Stimulated activated CD4-positive, alpha-beta T cell treated with anti-CD3 and anti-CD28 coated beads, TNF-alpha, amount 100 ng/mL, for 1 hour (primary cell): ENCODE measurements around the gene SP110.
"Not testable (repeated sequence)": the region's sequence is repeated elsewhere in the genome, so short reads cannot be mapped to it uniquely, and the experiment has no call there.

Source experiments
- DNase-seq, 3 donors: peaks; one replicate each; pipeline ENCODE4 v3.0.0-alpha.2; 2020; ENCODE audit warnings: low read depth in 3 of 3, low spot score in 1 of 3

The SP110 gene

GRCh38 chr2:230225486-230225885, 5.7 kb upstream of the SP110 start, which contains the start of gene SP140:
TSS of gene SP140 (plus strand) at chr2:230225736. CDS start at chr2:230225845, 109 bp downstream.
- DNase-seq, result peak; percentile 38 to 66 (median 64)

- no peak for DNase-seq
Measured at GRCh38 chr2:230224458-230224857, 4.7 kb upstream of the SP110 start.

- DNase-seq, result not testable (repeated sequence)
Measured at GRCh38 chr2:230222829-230223228, 3.0 kb upstream of the SP110 start.

- no peak for DNase-seq
Measured at GRCh38 chr2:230221493-230221892, 1.7 kb upstream of the SP110 start.

GRCh38 chr2:230220347-230220969, 674 bp upstream of the SP110 start:
- DNase-seq, result no peak

- no peak for DNase-seq
Measured at GRCh38 chr2:230218421-230218820, 1.4 kb downstream of the SP110 start.

GRCh38 chr2:230217424-230217823, 2.4 kb downstream of the SP110 start:
- no peak for DNase-seq

GRCh38 chr2:230216489-230216888, 3.3 kb downstream of the SP110 start:
- DNase-seq, result no peak

- no peak for DNase-seq
Measured at GRCh38 chr2:230209422-230210051, 10.2 kb downstream of the SP110 start.

- no peak for DNase-seq
Measured at GRCh38 chr2:230208576-230208975, 11.2 kb downstream of the SP110 start.

- DNase-seq, result no peak
Measured at GRCh38 chr2:230205721-230206120, 14.1 kb downstream of the SP110 start.

- DNase-seq, result no peak
Measured at GRCh38 chr2:230205034-230205433, 14.8 kb downstream of the SP110 start.

GRCh38 chr2:230203110-230203676, 16.6 kb downstream of the SP110 start:
- DNase-seq, result no peak

- no peak for DNase-seq
Measured at GRCh38 chr2:230202430-230203109, 17.2 kb downstream of the SP110 start.

- no peak for DNase-seq
Measured at GRCh38 chr2:230184727-230185578, 34.8 kb downstream of the SP110 start.

GRCh38 chr2:230181195-230181594, 38.6 kb downstream of the SP110 start:
- no peak for DNase-seq

GRCh38 chr2:230179907-230180306, 39.9 kb downstream of the SP110 start:
- no peak for DNase-seq

- no peak for DNase-seq
Measured at GRCh38 chr2:230178546-230179485, 41.0 kb downstream of the SP110 start.

- no peak for DNase-seq
Measured at GRCh38 chr2:230176996-230177395, 42.8 kb downstream of the SP110 start.

GRCh38 chr2:230174466-230174865, 45.3 kb downstream of the SP110 start:
- no peak for DNase-seq
